Activated CD4-positive, alpha-beta T cell treated with anti-CD3 and anti-CD28 coated beads, Interleukin-2, amount 10 ng/mL, durations not matched to agents 24 days and 14 days (primary cell): ENCODE results near the gene SSX5. TPM values are rescaled to one million over a fixed set of nuclear protein-coding genes. Genes with fewer than 3 reads are reported as not detected.
"Not testable (repeated sequence)": the region's sequence is repeated elsewhere in the genome, so short reads cannot be mapped to it uniquely, and the experiment has no call there.

Experiments used
- DNase-seq: peaks from one replicate; pipeline ENCODE4 v3.0.0; 2022
- H3K27ac Mint-ChIP-seq: one replicate; pipeline ENCODE4 v1.8.0; 2022; ENCODE audit warnings: mild to moderate bottlenecking, mixed read lengths
- H3K27me3 Mint-ChIP-seq: one replicate; pipeline ENCODE4 v1.8.0; 2022; ENCODE audit warnings: mixed read lengths
- H3K36me3 Mint-ChIP-seq: one replicate; pipeline ENCODE4 v1.8.0; 2022; ENCODE audit warnings: low read depth, mild to moderate bottlenecking, mixed read lengths
- H3K4me1 Mint-ChIP-seq: one replicate; pipeline ENCODE4 v1.8.0; 2021; ENCODE audit warnings: mixed read lengths
- H3K4me3 Mint-ChIP-seq: one replicate; pipeline ENCODE4 v1.8.0; 2022; ENCODE audit warnings: mild to moderate bottlenecking, moderate library complexity, mixed read lengths
- H3K9me3 Mint-ChIP-seq: one replicate; pipeline ENCODE4 v1.8.0; 2021; ENCODE audit warnings: mixed read lengths
- intact Hi-C: fragments of 100-400 bp; cut with micrococcal nuclease; formaldehyde crosslinking; loops from one replicate; pipeline ENCODE4 v1.15.1; 2023
- total RNA-seq: library from RNA; stranded (reverse); gene quantifications from 2 replicates; pipeline ENCODE4 v1.2.3, GENCODE V29; 2022

The SSX5 gene, protein sequence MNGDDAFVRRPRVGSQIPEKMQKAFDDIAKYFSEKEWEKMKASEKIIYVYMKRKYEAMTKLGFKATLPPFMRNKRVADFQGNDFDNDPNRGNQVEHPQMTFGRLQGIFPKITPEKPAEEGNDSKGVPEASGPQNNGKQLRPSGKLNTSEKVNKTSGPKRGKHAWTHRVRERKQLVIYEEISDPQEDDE
- total RNA-seq = not detected in 2 replicates

DNA sequence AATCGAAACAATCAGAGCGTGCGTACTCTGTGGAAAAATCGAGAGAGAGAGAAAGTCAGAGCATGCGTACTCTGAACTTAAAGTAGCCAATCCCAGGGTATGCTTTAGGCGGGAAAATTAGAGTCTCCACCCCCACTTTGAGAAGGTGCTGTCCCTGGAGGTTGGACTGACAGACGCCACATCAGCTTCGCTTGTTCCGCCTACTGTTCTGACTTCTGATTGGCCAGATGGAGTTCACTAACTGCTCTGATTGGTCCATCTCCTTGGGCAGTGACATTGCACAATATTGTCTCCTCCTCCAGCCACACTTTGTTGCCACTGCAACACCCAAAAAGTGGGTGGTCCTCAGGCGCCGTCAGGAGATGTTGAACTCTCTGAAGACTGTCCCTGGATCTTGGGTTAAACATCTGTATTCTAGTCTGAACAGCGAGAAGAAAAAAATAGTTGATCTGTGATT, at the start of gene SSX5:
Gene SSX5, minus strand, starts transcription at position 51 of the 457 bp plus-strand sequence. CDS start 1,437 bp downstream, outside the sequence.
- intact Hi-C loops = no loop called here
- Mint-ChIP-seq H3K36me3 (no peaks in the 10 kb centered on the region), H3K27me3 (no peaks in the 10 kb centered on the region), H3K4me3 (no peak within 1 kb of the TSS), H3K9me3 (no peaks in the 10 kb centered on the region), H3K27ac (no peak within 1 kb of the TSS), H3K4me1 (no peaks in the 10 kb centered on the region)
- no peak for DNase-seq

DNA sequence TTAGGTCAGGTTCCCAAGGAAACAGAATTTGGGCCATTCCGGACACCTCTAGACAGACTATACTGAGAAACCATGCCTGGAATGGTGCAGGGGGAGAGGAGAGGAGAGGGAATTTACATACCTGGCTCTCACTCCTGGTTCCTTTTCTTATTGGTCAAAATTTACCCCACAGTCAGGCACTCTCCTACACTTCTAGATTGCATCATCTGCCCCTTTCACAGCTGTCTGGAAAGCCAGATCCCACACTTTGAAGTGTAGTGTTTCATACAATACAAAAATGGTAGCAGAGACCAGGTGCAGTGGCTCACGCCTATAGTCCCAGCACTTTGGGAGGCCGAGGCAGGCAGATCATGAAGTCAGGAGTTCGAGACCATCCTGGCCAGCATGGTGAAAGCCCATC, 27.6 kb upstream of the SSX5 start:
- intact Hi-C loops, H3K27ac Mint-ChIP-seq: not testable (repeated sequence)

DNA sequence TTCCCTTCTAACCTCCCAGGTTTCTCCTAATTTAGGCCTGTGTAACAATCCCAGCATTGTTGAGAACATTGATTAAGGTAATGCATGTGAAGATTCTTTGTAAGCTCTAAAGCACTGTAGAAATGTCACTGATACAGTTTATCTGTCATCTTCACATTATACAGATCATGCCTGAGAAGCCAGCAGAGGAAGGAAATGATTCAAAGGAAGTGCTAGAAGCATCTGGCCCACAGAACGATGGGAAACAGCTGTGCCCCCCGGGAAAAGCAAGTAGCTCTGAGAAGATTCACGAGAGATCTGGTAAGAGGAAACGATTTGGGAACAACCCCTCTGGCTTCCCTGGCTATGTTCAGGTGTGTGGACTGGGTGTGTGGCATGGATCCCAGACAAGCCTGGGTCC, 17.7 kb upstream of the SSX5 start:
- H3K36me3 Mint-ChIP-seq, intact Hi-C loops, H3K27me3 Mint-ChIP-seq, H3K9me3 Mint-ChIP-seq, H3K27ac Mint-ChIP-seq, H3K4me1 Mint-ChIP-seq, DNase-seq, H3K4me3 Mint-ChIP-seq: not testable (repeated sequence)

More for the DNA sequence above, 27.6 kb upstream of the SSX5 start:
- not testable (repeated sequence) for H3K4me3 Mint-ChIP-seq, DNase-seq, H3K4me1 Mint-ChIP-seq, H3K9me3 Mint-ChIP-seq, H3K36me3 Mint-ChIP-seq, H3K27me3 Mint-ChIP-seq

DNA sequence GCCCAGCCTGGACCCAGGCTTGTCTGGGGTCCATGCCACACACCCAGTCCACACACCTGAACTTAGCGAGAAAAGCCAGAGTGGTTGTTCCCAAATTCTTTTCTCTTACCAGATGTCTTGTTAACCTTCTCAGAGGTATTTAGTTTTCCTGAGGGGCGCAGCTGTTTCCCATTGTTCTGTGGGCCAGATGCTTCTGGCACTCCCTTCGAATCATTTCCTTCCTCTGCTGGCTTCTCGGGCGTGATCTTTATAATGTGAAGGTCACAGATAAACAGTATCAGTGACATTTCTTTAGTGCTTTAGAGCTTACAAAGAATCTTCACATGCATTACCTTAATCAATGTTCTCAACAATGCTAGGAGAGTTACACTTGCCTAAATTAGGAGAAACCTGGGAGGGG, 6.6 kb downstream of the SSX5 start:
- H3K36me3 Mint-ChIP-seq, H3K9me3 Mint-ChIP-seq, H3K27ac Mint-ChIP-seq, DNase-seq, H3K4me1 Mint-ChIP-seq, H3K27me3 Mint-ChIP-seq, H3K4me3 Mint-ChIP-seq, intact Hi-C loops: not testable (repeated sequence)

DNA sequence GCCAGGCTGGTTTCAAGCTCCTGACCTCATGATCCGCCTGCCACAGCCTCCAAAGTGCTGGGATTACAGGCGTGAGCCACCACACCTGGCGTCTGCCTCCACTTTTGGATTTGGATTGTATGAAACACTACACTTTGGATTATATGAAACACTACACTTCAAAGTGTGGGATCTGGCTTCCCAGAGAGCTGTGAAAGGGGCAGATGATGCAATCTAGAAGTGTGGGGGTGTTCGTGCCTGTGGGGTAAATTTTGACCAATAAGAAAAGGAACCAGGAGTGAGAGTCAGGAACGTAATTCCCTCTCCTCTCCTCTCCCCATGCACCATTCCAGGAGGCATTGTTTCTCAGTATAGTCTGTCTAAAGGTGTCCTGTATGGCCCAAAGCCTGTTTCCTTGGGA, 14.7 kb downstream of the SSX5 start:
- H3K4me3 Mint-ChIP-seq, H3K27ac Mint-ChIP-seq, intact Hi-C loops, H3K4me1 Mint-ChIP-seq, H3K9me3 Mint-ChIP-seq, DNase-seq, H3K27me3 Mint-ChIP-seq, H3K36me3 Mint-ChIP-seq: not testable (repeated sequence)

DNA sequence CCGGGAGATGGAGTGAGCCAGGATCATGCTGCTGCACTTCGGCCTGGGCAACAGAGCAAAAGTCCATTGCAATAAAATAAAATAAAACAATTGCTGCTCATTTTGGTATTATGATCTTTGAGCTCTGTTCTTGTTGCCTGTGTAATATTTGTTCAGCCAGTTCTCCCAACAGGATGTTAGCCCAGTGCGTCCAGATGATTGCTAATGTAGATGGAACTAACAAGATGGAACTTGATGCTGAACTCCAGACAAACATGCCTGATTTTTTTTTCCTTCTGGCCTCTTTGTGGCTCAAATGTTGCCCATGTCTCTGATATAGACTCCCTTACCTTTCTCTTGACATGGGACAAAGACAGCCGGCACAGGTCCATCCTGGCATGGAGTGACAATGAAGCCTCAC, 15.8 kb downstream of the SSX5 start:
- H3K9me3 Mint-ChIP-seq = no peaks in the 10 kb centered on the region
- no peaks in the 10 kb centered on the region for H3K27me3 Mint-ChIP-seq
- no peak overlapping the region for H3K4me3 Mint-ChIP-seq
- intact Hi-C loops = no loop called here
- no peak overlapping the region for H3K27ac Mint-ChIP-seq
- H3K36me3 Mint-ChIP-seq = no peaks in the 10 kb centered on the region
- DNase-seq = no peak
- H3K4me1 Mint-ChIP-seq = no peaks in the 10 kb centered on the region

DNA sequence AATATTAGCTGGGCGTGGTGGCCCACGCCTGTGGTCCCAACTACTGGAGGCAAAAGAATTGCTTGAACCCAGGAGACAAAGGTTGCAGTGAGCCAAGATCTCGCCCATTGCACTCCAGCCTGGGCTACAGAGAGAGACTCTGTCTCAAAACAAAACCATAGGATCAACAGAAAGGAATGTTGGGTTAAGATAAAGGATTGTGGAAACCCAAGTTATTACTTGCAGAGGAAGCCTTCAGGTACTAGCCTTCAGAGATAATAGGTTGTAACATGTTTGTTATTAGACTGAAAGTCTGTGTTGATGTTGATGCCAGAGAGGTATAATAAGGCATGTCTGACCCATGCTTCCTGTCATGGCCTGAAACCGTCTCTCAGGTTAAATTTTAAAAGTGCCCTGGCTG, 16.9 kb downstream of the SSX5 start:
- Mint-ChIP-seq H3K27ac (no peak overlapping the region), H3K36me3 (no peaks in the 10 kb centered on the region), H3K4me1 (no peaks in the 10 kb centered on the region), H3K4me3 (no peak overlapping the region), H3K9me3 (no peaks in the 10 kb centered on the region), H3K27me3 (no peaks in the 10 kb centered on the region)
- intact Hi-C loops = no loop called here
- DNase-seq = no peak

DNA sequence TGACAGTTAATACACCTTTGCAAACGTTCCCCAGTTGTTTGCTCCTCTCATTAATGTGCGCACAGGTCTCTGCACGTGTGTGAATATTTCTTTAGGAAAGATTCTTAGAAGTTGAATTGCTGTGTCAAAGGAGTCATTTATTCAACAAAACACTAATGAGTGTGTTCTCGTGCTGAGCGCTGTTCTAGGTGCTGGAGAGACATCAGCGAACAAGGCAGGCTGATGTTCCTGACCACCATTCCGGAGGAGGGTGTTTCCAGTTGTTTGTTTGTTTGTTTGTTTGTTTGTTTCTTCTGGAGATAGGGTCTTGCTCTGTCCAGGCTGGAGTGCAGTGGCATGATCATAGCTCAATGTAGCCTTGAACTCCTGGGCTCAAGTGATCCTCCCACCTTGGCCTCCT, 30.3 kb downstream of the SSX5 start:
- H3K27me3 Mint-ChIP-seq, DNase-seq, H3K4me1 Mint-ChIP-seq, H3K4me3 Mint-ChIP-seq, H3K27ac Mint-ChIP-seq, H3K36me3 Mint-ChIP-seq, H3K9me3 Mint-ChIP-seq, intact Hi-C loops: not testable (repeated sequence)

DNA sequence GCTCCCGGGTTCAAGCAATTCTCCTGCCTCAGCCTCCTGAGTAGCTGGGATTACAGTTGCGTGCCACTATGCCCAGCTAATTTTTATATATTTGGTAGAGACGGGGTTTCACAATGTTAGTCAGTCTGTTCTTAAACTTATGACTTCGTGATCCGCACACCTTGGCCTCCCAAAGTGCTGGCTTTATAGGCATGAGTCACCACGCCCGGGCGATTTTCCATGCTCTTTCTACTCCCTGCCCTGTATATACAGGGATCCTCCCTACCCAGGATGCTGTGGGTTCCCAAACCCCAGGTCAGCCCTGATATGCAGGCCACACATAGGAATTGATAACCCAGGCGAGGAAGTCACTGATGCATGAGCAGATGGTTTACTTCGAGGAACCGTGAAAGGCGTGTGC, 31.4 kb downstream of the SSX5 start:
- Mint-ChIP-seq H3K27ac (no peak overlapping the region), H3K36me3 (no peaks in the 10 kb centered on the region), H3K27me3 (peaks cover 3% of the 10 kb centered on the region), H3K9me3 (no peaks in the 10 kb centered on the region), H3K4me1 (no peaks in the 10 kb centered on the region), H3K4me3 (no peak overlapping the region)
- no peak for DNase-seq
- intact Hi-C loops = no loop called here

DNA sequence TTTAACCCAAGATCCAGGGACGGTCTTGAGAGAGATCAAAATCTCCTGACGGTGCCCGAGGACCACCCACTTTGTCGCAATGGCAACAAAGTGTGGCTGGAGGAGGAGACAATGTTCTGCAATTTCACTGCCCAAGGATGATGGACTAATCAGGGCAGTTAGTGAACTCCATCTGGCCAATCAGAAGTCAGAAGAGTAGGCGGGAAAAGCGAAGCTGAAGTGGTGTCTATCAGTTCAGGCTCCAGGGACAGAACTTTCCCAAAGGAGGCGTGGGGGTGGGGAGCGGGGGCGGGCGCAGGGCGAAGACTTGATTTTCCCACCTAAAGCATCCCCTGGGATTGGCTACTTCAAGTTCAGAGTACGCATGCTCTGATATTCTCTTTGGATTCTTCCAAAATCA, 40.6 kb downstream of the SSX5 start:
- intact Hi-C loops = no loop called here
- Mint-ChIP-seq H3K4me3 (no peak overlapping the region), H3K9me3 (no peaks in the 10 kb centered on the region), H3K27ac (no peak overlapping the region), H3K36me3 (no peaks in the 10 kb centered on the region), H3K27me3 (no peaks in the 10 kb centered on the region), H3K4me1 (no peaks in the 10 kb centered on the region)
- DNase-seq = no peak

DNA sequence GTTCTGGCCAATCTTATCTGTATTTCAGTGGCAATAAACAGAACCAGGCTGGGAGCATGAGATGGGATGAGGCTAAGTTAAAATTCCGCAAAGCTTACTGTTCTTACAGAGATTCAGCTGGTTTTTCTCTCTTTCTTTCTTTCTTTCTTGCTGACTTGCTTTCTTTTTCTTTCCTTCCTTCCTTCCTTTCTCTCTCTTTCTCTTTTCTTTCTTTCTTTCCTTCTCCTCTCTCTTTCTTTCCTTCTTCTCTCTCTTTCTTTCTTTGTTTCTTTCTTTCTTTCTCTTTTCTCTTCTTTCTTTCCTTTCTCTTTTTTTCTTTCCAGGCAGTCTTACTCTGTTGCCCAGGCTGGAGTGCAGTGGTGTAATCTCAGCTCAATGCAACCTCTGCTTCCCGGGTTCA, 41.8 kb downstream of the SSX5 start:
- H3K27ac Mint-ChIP-seq = no peak overlapping the region
- DNase-seq = no peak
- H3K36me3 Mint-ChIP-seq = no peaks in the 10 kb centered on the region
- no peaks in the 10 kb centered on the region for H3K4me1 Mint-ChIP-seq
- H3K4me3 Mint-ChIP-seq = no peak overlapping the region
- H3K9me3 Mint-ChIP-seq = no peaks in the 10 kb centered on the region
- intact Hi-C loops = no loop called here
- H3K27me3 Mint-ChIP-seq = no peaks in the 10 kb centered on the region

DNA sequence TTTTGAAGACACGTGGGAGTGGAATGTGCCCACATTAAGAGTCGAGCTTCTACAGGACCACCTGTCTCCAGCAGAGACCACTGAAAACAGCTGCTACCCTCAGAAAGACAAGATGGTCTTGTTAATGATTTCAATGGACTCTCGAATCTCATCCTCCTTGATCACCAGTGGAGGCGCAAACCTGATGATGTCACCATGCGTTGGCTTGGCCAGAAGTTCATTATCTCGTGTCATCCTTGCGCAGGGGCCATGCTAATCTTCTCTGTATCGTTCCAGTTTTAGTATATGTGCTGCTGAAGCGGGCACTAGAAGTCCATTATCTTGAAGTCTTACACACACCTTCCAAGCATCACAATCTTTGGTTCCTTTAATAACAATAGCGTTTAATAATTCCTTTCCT, 42.8 kb downstream of the SSX5 start:
- intact Hi-C loops = no loop called here
- Mint-ChIP-seq H3K27me3 (no peaks in the 10 kb centered on the region), H3K4me1 (no peaks in the 10 kb centered on the region), H3K4me3 (no peak overlapping the region), H3K27ac (no peak overlapping the region), H3K36me3 (no peaks in the 10 kb centered on the region), H3K9me3 (no peaks in the 10 kb centered on the region)
- peak; percentile 7 for DNase-seq

DNA sequence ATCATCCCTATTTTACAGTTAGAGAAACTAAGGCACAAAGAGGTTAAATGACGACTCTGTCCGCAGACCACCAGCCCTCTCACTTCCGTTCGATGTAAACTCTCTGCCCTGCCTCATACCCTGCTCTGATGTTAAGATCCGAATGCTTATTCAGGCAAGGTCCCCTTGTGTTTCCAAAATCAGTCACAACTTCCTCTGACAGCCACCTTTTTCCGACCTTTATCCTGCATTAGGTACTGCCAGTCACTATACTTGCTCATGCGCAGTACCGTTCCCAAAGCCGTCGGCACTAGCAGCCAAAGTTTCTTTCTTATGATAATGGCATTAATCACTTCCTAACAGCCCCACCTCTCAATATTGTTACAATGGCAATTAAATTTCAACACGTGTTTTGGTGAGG, 53.9 kb downstream of the SSX5 start:
- DNase-seq = peak; percentile 49
- H3K4me1 Mint-ChIP-seq, intact Hi-C loops, H3K36me3 Mint-ChIP-seq, H3K9me3 Mint-ChIP-seq: not testable (repeated sequence)
- Mint-ChIP-seq H3K27ac (peak overlapping the region; percentile 34), H3K4me3 (peak overlapping the region; percentile 49), H3K27me3 (peaks cover 14% of the 10 kb centered on the region)

DNA sequence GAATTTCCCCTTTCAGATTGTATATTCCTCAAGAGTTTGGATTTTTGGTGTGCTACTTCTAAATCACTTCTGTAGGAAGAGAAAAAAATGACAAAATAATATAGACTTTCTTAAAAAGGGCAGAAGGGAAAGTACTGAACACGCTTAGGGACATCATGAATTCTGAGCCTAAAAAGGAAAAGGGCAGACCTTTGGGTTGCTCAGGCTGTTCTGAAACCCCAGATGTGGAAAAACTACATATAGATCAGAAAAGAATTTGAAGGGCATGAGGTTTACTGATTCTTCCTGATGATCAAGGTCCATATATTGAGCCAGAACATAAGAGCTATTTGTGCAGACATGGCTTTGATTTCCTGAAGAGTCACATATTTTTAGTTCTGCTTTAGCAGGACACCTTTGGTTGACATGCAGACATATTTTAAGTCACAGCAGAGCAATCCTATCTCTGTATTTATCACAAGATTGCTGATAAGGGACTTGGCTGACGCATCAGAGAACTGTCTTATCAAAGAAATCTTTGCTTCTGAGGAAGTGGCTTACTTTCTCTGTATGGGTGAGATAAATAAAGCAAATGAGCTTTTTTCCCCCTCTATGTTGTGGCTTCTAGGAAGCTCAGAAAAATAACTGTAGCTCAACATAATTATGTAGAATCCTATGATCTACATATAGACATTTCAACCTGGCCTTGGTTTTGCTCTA, 54.6 kb downstream of the SSX5 start:
- H3K4me3 Mint-ChIP-seq, H3K36me3 Mint-ChIP-seq, H3K4me1 Mint-ChIP-seq, H3K9me3 Mint-ChIP-seq, intact Hi-C loops, H3K27ac Mint-ChIP-seq: not testable (repeated sequence)
- peak; percentile 2 for DNase-seq
- peaks cover 14% of the 10 kb centered on the region for H3K27me3 Mint-ChIP-seq

DNA sequence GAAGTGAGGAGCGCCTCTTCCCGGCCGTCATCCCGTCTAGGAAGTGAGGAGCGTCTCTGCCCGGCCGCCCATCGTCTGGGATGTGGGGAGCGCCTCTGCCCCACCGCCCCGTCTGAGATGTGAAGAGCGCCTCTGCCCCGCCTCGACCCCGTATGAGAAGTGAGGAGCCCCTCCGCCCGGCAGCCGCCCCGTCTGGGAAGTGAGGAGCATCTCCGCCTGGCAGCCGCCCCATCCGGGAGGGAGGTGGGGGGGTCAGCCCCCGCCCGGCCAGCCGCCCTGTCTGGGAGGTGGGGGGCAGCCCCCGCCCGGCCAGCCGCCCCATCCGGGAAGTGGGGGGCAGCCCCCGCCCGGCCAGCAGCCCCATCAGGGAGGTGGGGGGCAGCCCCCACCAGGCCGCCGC, 57.5 kb downstream of the SSX5 start:
- H3K9me3 Mint-ChIP-seq, H3K36me3 Mint-ChIP-seq, H3K27ac Mint-ChIP-seq, DNase-seq, H3K27me3 Mint-ChIP-seq, intact Hi-C loops, H3K4me1 Mint-ChIP-seq, H3K4me3 Mint-ChIP-seq: not testable (repeated sequence)
